Endodermal cell (in vitro differentiated cells): ENCODE measurements around the gene TP53. TPM values are rescaled to one million over a fixed set of nuclear protein-coding genes. Genes with fewer than 3 reads are reported as not detected.
A peak's percentile ranks its signal among the peaks of the same experiment; 100 is the strongest.

Source experiments
- DNase-seq: peaks from one replicate; pipeline ENCODE4 v3.0.0-alpha.2; 2017
- H3K27ac ChIP-seq: 2 replicates; pipeline ENCODE4 v1.5.1; 2013; ENCODE audit warnings: mild to moderate bottlenecking, low read depth, low read length, moderate library complexity
- H3K27me3 ChIP-seq: 2 replicates; pipeline ENCODE4 v1.6.1; 2013; ENCODE audit warnings: mild to moderate bottlenecking, low read length, moderate library complexity; ENCODE audit not compliant: insufficient read depth, control insufficient read depth, poor library complexity, severe bottlenecking
- H3K36me3 ChIP-seq: 2 replicates; pipeline ENCODE4 v1.7.0; 2013; ENCODE audit warnings: mild to moderate bottlenecking, low read length, moderate library complexity; ENCODE audit not compliant: control insufficient read depth, insufficient read depth
- H3K4me1 ChIP-seq: one replicate; pipeline ENCODE4 v1.7.0; 2013; ENCODE audit warnings: low read length; ENCODE audit not compliant: control insufficient read depth, insufficient read depth
- H3K4me3 ChIP-seq: 2 replicates; pipeline ENCODE4 v1.5.1; 2013; ENCODE audit warnings: mild to moderate bottlenecking, low read length, moderate library complexity
- H3K9ac ChIP-seq: 2 replicates; pipeline ENCODE4 v1.6.1; 2013; ENCODE audit warnings: mild to moderate bottlenecking, low read length, moderate library complexity; ENCODE audit not compliant: poor library complexity, severe bottlenecking; ENCODE audit errors: extremely low read depth
- H3K9me3 ChIP-seq: 2 replicates; pipeline ENCODE4 v1.6.1; 2013; ENCODE audit warnings: mild to moderate bottlenecking, low read length, moderate library complexity; ENCODE audit not compliant: control insufficient read depth
- H3K27ac Mint-ChIP-seq: 2 replicates; pipeline ENCODE4 v1.8.0; 2020; ENCODE audit warnings: mixed read lengths
- H3K27me3 Mint-ChIP-seq: 2 replicates; pipeline ENCODE4 v1.8.0; 2021; ENCODE audit warnings: mild to moderate bottlenecking, mixed read lengths; ENCODE audit not compliant: insufficient read depth
- H3K36me3 Mint-ChIP-seq: 2 replicates; pipeline ENCODE4 v1.8.0; 2020; ENCODE audit warnings: low read depth, mixed read lengths
- H3K4me1 Mint-ChIP-seq: 2 replicates; pipeline ENCODE4 v1.8.0; 2020; ENCODE audit warnings: mixed read lengths
- H3K4me3 Mint-ChIP-seq: 2 replicates; pipeline ENCODE4 v1.8.0; 2020; ENCODE audit warnings: mild to moderate bottlenecking, moderate library complexity, mixed read lengths
- H3K9me3 Mint-ChIP-seq: 2 replicates; pipeline ENCODE4 v1.8.0; 2020; ENCODE audit warnings: mild to moderate bottlenecking, mixed read lengths
- CTCF ChIP-seq: fragments of 200-600 bp; sonication (generic); conservative IDR thresholded peaks from 2 replicates; pipeline ENCODE4 v1.5.0; 2021; ENCODE audit warnings: antibody characterized with exemption, mild to moderate bottlenecking
- WGBS, 2 experiments: methylation state at CpG; one replicate each; pipeline versions ENCODE4 v1.1.5 to v1.1.7; 2013; ENCODE audit warnings: missing lambda C conversion rate in 2 of 2, mixed read lengths in 1 of 2; ENCODE audit not compliant: insufficient coverage in 1 of 2, insufficient read length in 1 of 2; 5-methylcytosine and 5-hydroxymethylcytosine counted together
- total RNA-seq, 2 donors: library from RNA; stranded (reverse); fragmentation: NEBNext Ultra II Directional in 1 of 2; extraction: Animal tissue kit (Norgen Biotek cat#: 25700) in 1 of 2; gene quantifications; 2 replicates in 1 of 2; 3 replicates in 1 of 2; pipeline ENCODE4 v1.2.1, GENCODE V29; 2021

The TP53 gene
- total RNA-seq, 2 donors from 2014 or later: 113 to 130 TPM

- Mint-ChIP-seq H3K27ac (no peak overlapping the region), H3K27me3 (no peaks in the 10 kb centered on the region), H3K36me3 (peaks cover 51% of the 10 kb centered on the region), H3K9me3 (peaks cover 3% of the 10 kb centered on the region), H3K4me3 (no peak overlapping the region), H3K4me1 (peaks cover 11% of the 10 kb centered on the region)
- no peak for TF ChIP-seq CTCF
- Histone ChIP-seq H3K9me3 (peaks cover 6% of the 10 kb centered on the region), H3K4me3 (no peak overlapping the region), H3K27me3 (no peaks in the 10 kb centered on the region), H3K9ac (no peak overlapping the region), H3K4me1 (no peaks in the 10 kb centered on the region), H3K27ac (no peak overlapping the region), H3K36me3 (peaks cover 23% of the 10 kb centered on the region)
- no peak for DNase-seq
- 89 to 94% methylated on average over 6 to 7 of the region's 7 CpGs for WGBS, 2 experiments
Measured at GRCh38 chr17:7668482-7668881, 18.8 kb downstream of the TP53 start.

- TF ChIP-seq CTCF: no peak
- Mint-ChIP-seq H3K4me1 (peaks cover 11% of the 10 kb centered on the region), H3K27ac (peak overlapping the region; percentile 44), H3K4me3 (no peak overlapping the region), H3K36me3 (peaks cover 44% of the 10 kb centered on the region), H3K9me3 (no peaks in the 10 kb centered on the region), H3K27me3 (no peaks in the 10 kb centered on the region)
- Histone ChIP-seq H3K27me3 (no peaks in the 10 kb centered on the region), H3K9ac (no peak overlapping the region), H3K36me3 (peaks cover 17% of the 10 kb centered on the region), H3K27ac (no peak overlapping the region), H3K4me3 (no peak overlapping the region), H3K9me3 (no peaks in the 10 kb centered on the region), H3K4me1 (no peaks in the 10 kb centered on the region)
- WGBS, 2 experiments: 82 to 86% methylated on average over 6 to 10 of the region's 10 CpGs
- DNase-seq: peak; percentile 54
Measured at GRCh38 chr17:7667656-7668406, 19.5 kb downstream of the TP53 start.

- peak overlapping the region; percentile 85 for H3K27ac Mint-ChIP-seq
- 28 to 32% methylated on average over 7 to 10 of the region's 10 CpGs for WGBS, 2 experiments
- Histone ChIP-seq H3K9ac (no peak overlapping the region), H3K9me3 (no peaks in the 10 kb centered on the region), H3K4me3 (no peak overlapping the region), H3K27ac (peak overlapping the region; percentile 77), H3K4me1 (no peaks in the 10 kb centered on the region), H3K36me3 (no peaks in the 10 kb centered on the region), H3K27me3 (peaks cover 14% of the 10 kb centered on the region)
- peaks cover 27% of the 10 kb centered on the region for H3K27me3 Mint-ChIP-seq
- peaks cover 15% of the 10 kb centered on the region for H3K4me1 Mint-ChIP-seq
- peak overlapping the region; percentile 35 for H3K4me3 Mint-ChIP-seq
- H3K36me3 Mint-ChIP-seq: no peaks in the 10 kb centered on the region
- no peaks in the 10 kb centered on the region for H3K9me3 Mint-ChIP-seq
- peak; percentile 51 for TF ChIP-seq CTCF
- DNase-seq: peak; percentile 98
Measured at GRCh38 chr17:7656958-7657609, 30.2 kb downstream of the TP53 start.
